Tibial artery (tissue), 4 donors: ENCODE measurements around the gene MGST3.

Experiments
- DNase-seq, 2 donors: peaks; one replicate each; pipeline ENCODE4 v3.0.0-alpha.2; 2019
- H3K27ac ChIP-seq, 2 donors: fragments of 200-600 bp; sonication (generic) in 1 of 2; 1 replicate in 1 of 2; 2 replicates in 1 of 2; pipeline ENCODE4 v1.5.1; 2018 to 2019; ENCODE audit warnings: mild to moderate bottlenecking in 1 of 2
- H3K27me3 ChIP-seq, 2 donors: fragments of 200-600 bp; sonication (generic) in 1 of 2; one replicate each; pipeline versions ENCODE4 v1.5.1 to v1.6.0; 2016 to 2019
- H3K36me3 ChIP-seq, 3 donors: fragments of 200-600 bp; sonication (generic) in 2 of 3; one replicate each; pipeline ENCODE4 v1.5.1; 2016 to 2019; ENCODE audit warnings: mild to moderate bottlenecking in 2 of 3
- H3K4me1 ChIP-seq, 4 donors: fragments of 200-600 bp; sonication (generic) in 2 of 4; 1 replicate in 3 of 4; 2 replicates in 1 of 4; pipeline ENCODE4 v1.5.1; 2016 to 2019
- H3K4me3 ChIP-seq, 2 donors: fragments of 200-600 bp; sonication (generic) in 1 of 2; 1 replicate in 1 of 2; 2 replicates in 1 of 2; pipeline ENCODE4 v1.5.1; 2018 to 2019; ENCODE audit warnings: mild to moderate bottlenecking in 2 of 2
- H3K9me3 ChIP-seq, 3 donors: fragments of 200-600 bp; sonication (generic) in 1 of 3; one replicate each; pipeline ENCODE4 v1.5.1; 2016 to 2019
- CTCF ChIP-seq, 2 experiments: fragments of 200-600 bp in 1 of 2; fragments of 450-650 bp in 1 of 2; IDR thresholded peaks; one replicate each; pipeline ENCODE4 v1.5.1; 2017 to 2019; ENCODE audit warnings: antibody characterized with exemption in 2 of 2, mild to moderate bottlenecking in 1 of 2, moderate library complexity in 1 of 2
- intact Hi-C: fragments of 100-400 bp; cut with DNase I; formaldehyde crosslinking; loops from one replicate; pipeline ENCODE4 v1.15.0; 2023; ENCODE audit warnings: low total_unique reads

MGST3 gene

GRCh38 chr1:165595246-165595938 lies 35.6 kb upstream of the MGST3 start:
- H3K36me3 ChIP-seq, result no peaks in the 10 kb centered on the region
- TF ChIP-seq CTCF (IDR thresholded peaks at IDR 0.05), result no peak
- no peak overlapping the region for H3K27ac ChIP-seq
- peaks cover 0 to 11% (median 4%) of the 10 kb centered on the region in 4 donors for H3K4me1 ChIP-seq
- no peaks in the 10 kb centered on the region for H3K9me3 ChIP-seq
- intact Hi-C loops, result no loop called here
- DNase-seq, result no peak
- peaks cover 0 to 22% of the 10 kb centered on the region in 2 donors for H3K27me3 ChIP-seq
- H3K4me3 ChIP-seq, result no peak overlapping the region

GRCh38 chr1:165597883-165598675 lies 33.0 kb upstream of the MGST3 start:
- Histone ChIP-seq H3K36me3 (no peaks in the 10 kb centered on the region), H3K9me3 (no peaks in the 10 kb centered on the region), H3K4me3 (peak overlapping the region; percentile 48 to 64), H3K27me3 (peaks cover 0 to 18% of the 10 kb centered on the region in 2 donors), H3K4me1 (peaks cover 0 to 11% (median 4%) of the 10 kb centered on the region in 4 donors), H3K27ac (peak overlapping the region; percentile 66 to 74)
- DNase-seq, result peak; percentile 98 to 99
- intact Hi-C loops, result no loop called here
- TF ChIP-seq CTCF (IDR thresholded peaks at IDR 0.05), result no peak

- Histone ChIP-seq H3K27me3 (peaks cover 0 to 13% of the 10 kb centered on the region in 2 donors), H3K4me1 (peaks cover 0 to 11% (median 4%) of the 10 kb centered on the region in 4 donors), H3K36me3 (no peaks in the 10 kb centered on the region), H3K27ac (peak overlapping the region; percentile 66 to 74), H3K9me3 (no peaks in the 10 kb centered on the region), H3K4me3 (peak overlapping the region; percentile 48 to 64)
- intact Hi-C loops, result no loop called here
- no peak for DNase-seq
- no peak for TF ChIP-seq CTCF (IDR thresholded peaks at IDR 0.05)
Measured at GRCh38 chr1:165598676-165599059, 32.4 kb upstream of the MGST3 start.

- DNase-seq, result no peak
- TF ChIP-seq CTCF (IDR thresholded peaks at IDR 0.05), result no peak
- intact Hi-C loops, result loop anchor here (2.0 kb wide), 1 partner anchor 312 kb away; no protein-coding TSS in a partner anchor
- no peak overlapping the region for H3K27ac ChIP-seq
- H3K4me3 ChIP-seq, result no peak overlapping the region
- H3K9me3 ChIP-seq, result no peaks in the 10 kb centered on the region
- H3K36me3 ChIP-seq, result no peaks in the 10 kb centered on the region
- H3K27me3 ChIP-seq, result no peaks in the 10 kb centered on the region
- peaks cover 0 to 11% (median 4%) of the 10 kb centered on the region in 4 donors for H3K4me1 ChIP-seq
Measured at GRCh38 chr1:165600793-165601192, 30.2 kb upstream of the MGST3 start.

GRCh38 chr1:165603810-165604209 lies 27.2 kb upstream of the MGST3 start:
- intact Hi-C loops, result no loop called here
- no peak for DNase-seq

More at GRCh38 chr1:165603810-165604209, 27.2 kb upstream of the MGST3 start:
- no peaks in the 10 kb centered on the region for H3K36me3 ChIP-seq
- no peak overlapping the region for H3K27ac ChIP-seq
- no peak for TF ChIP-seq CTCF (IDR thresholded peaks at IDR 0.05)
- H3K27me3 ChIP-seq, result no peaks in the 10 kb centered on the region
- H3K4me1 ChIP-seq, result peaks cover 0 to 1% (median 0%) of the 10 kb centered on the region in 4 donors
- H3K9me3 ChIP-seq, result no peaks in the 10 kb centered on the region
- H3K4me3 ChIP-seq, result no peak overlapping the region
